HEK293 (cell line): ENCODE data around the gene UBE2M.
A peak's percentile ranks its signal among the peaks of the same experiment; 100 is the strongest.

Experiments
- PRDM1 ChIP-seq: fragments of 450-650 bp; formaldehyde crosslinking; IDR thresholded peaks from 2 replicates; pipeline ENCODE4; 2016; ENCODE audit warnings: missing biosample characterization, missing genetic modification characterization
- ZBTB21 ChIP-seq: fragments of 450-650 bp; formaldehyde crosslinking; IDR thresholded peaks from 2 replicates; pipeline ENCODE4 v1.5.1; 2017; ENCODE audit warnings: missing biosample characterization, missing genetic modification characterization
- ZBTB8A ChIP-seq: fragments of 450-650 bp; formaldehyde crosslinking; IDR thresholded peaks from 2 replicates; pipeline ENCODE4 v1.5.1; 2016; ENCODE audit warnings: missing biosample characterization, missing genetic modification characterization
- ZFP3 ChIP-seq: fragments of 450-650 bp; formaldehyde crosslinking; IDR thresholded peaks from 2 replicates; pipeline ENCODE4 v1.5.1; 2016; ENCODE audit warnings: low read depth, missing biosample characterization, missing genetic modification characterization
- ZNF155 ChIP-seq: fragments of 450-650 bp; formaldehyde crosslinking; IDR thresholded peaks from 2 replicates; pipeline ENCODE4 v1.5.1; 2016; ENCODE audit warnings: missing biosample characterization, missing genetic modification characterization
- ZNF23 ChIP-seq: fragments of 450-650 bp; formaldehyde crosslinking; IDR thresholded peaks from 2 replicates; pipeline ENCODE4 v1.5.1; 2016; ENCODE audit warnings: missing biosample characterization, missing genetic modification characterization, borderline replicate concordance
- ZNF302 ChIP-seq: fragments of 450-650 bp; formaldehyde crosslinking; IDR thresholded peaks from 2 replicates; pipeline ENCODE4 v1.5.1; 2016; ENCODE audit warnings: missing biosample characterization, missing genetic modification characterization, low read depth
- ZNF324 ChIP-seq: fragments of 450-650 bp; formaldehyde crosslinking; IDR thresholded peaks from 2 replicates; pipeline ENCODE4 v1.5.1; 2016; ENCODE audit warnings: missing biosample characterization, missing genetic modification characterization
- ZNF350 ChIP-seq: fragments of 450-650 bp; formaldehyde crosslinking; IDR thresholded peaks from 2 replicates; pipeline ENCODE4 v1.5.0; 2017; ENCODE audit warnings: missing biosample characterization, mild to moderate bottlenecking, missing genetic modification characterization
- ZNF510 ChIP-seq: fragments of 450-650 bp; formaldehyde crosslinking; IDR thresholded peaks from 2 replicates; pipeline ENCODE4 v1.5.1; 2018; ENCODE audit warnings: mild to moderate bottlenecking, missing genetic modification characterization, missing biosample characterization; ENCODE audit not compliant: insufficient replicate concordance
- ZNF558 ChIP-seq: fragments of 450-650 bp; formaldehyde crosslinking; IDR thresholded peaks from 2 replicates; pipeline ENCODE4 v1.5.1; 2016; ENCODE audit warnings: missing biosample characterization, missing genetic modification characterization
- ZNF621 ChIP-seq: fragments of 450-650 bp; formaldehyde crosslinking; IDR thresholded peaks from 2 replicates; pipeline ENCODE4 v1.5.1; 2017; ENCODE audit warnings: missing biosample characterization, missing genetic modification characterization
- ZNF626 ChIP-seq: fragments of 450-650 bp; sonication (Bioruptor Pico); formaldehyde crosslinking; IDR thresholded peaks from 2 replicates; pipeline ENCODE4 v1.5.1; 2018; ENCODE audit warnings: missing biosample characterization, missing genetic modification characterization, inconsistent platforms
- ZNF658 ChIP-seq: fragments of 450-650 bp; formaldehyde crosslinking; IDR thresholded peaks from 2 replicates; pipeline ENCODE4; 2016; ENCODE audit warnings: missing biosample characterization, missing genetic modification characterization
- ZNF776 ChIP-seq: fragments of 450-650 bp; formaldehyde crosslinking; IDR thresholded peaks from 2 replicates; pipeline ENCODE4 v1.5.0; 2017; ENCODE audit warnings: missing biosample characterization, missing genetic modification characterization, borderline replicate concordance
- TF ChIP-seq, protein P1 (sequence below): sonication (generic); formaldehyde crosslinking; IDR thresholded peaks from 2 replicates; pipeline ENCODE4 v1.8.1; 2022; ENCODE audit warnings: mild to moderate bottlenecking, moderate library complexity, missing genetic modification reagents
- TF ChIP-seq, protein P2 (sequence below): fragments of 450-650 bp; formaldehyde crosslinking; IDR thresholded peaks from 2 replicates; pipeline ENCODE4 v1.5.1; 2016; ENCODE audit warnings: missing biosample characterization, missing genetic modification characterization
- TF ChIP-seq, protein P3 (sequence below): fragments of 450-650 bp; formaldehyde crosslinking; IDR thresholded peaks from 2 replicates; pipeline ENCODE4 v1.5.1; 2016; ENCODE audit warnings: missing biosample characterization, missing genetic modification characterization, borderline replicate concordance
- TF ChIP-seq, protein P4 (sequence below): fragments of 450-650 bp; formaldehyde crosslinking; IDR thresholded peaks from 2 replicates; pipeline ENCODE4 v1.5.1; 2017; ENCODE audit warnings: missing biosample characterization, missing genetic modification characterization
- TF ChIP-seq, protein P5 (sequence below): fragments of 450-650 bp; formaldehyde crosslinking; IDR thresholded peaks from 2 replicates; pipeline ENCODE4 v1.5.1; 2016; ENCODE audit warnings: missing biosample characterization, missing genetic modification characterization
- TF ChIP-seq, protein P6 (sequence below): IDR thresholded peaks from 2 replicates; pipeline ENCODE4 v1.6.1; 2011; ENCODE audit warnings: mild to moderate bottlenecking, low read depth, low read length, borderline replicate concordance
- TF ChIP-seq, protein P7 (sequence below): fragments of 450-650 bp; formaldehyde crosslinking; IDR thresholded peaks from 2 replicates; pipeline ENCODE4; 2016; ENCODE audit warnings: missing biosample characterization, missing genetic modification characterization

Gene UBE2M

DNA sequence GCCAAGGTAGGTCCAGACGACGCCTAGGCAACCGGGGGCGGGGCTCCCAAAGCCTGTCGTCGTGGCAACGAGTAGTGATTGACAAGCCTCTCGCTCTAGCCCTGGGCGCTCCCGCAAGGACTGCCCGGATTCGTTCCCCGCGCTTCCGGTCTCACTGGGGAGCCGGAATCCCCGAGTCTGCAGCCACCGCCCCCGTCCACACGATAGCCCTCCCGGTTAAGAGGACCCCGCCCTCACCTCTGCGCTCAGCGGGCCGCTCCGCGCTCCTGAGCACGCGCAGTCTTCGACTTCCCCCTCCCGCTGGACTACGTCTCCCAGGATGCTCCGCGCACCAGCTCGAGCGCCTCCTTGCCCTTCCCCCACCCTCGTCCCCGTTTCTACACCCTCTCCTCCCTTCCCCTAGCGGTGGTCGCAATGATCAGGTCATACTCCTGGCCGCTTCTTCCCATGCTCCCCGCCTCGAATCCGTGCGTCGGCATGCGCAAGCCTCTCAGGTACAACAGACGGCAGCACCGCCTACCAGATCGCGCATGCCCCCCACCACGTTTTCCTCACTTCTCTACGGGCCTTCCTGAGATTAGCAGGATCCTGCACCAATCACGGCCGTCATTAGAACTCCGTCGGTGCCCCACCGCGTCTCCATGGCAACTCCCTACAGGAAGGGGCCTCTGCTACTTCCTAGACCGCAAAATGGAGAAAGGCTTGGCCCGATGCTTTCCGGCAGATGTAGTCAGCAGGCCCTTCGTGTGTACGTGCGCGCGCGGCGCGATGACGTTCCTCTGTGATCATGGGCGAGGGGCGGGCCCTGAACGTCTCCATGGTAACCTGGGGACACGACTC, 14.6 kb upstream of the UBE2M start, which contains the start of gene MZF1 (continued):
- TF ChIP-seq ZNF626 (tag by site-specific recombination) = no peak
- TF ChIP-seq PRDM1 (tag by site-specific recombination) = 0 out of 2 replicates have a peak, but pooled peaks have one; percentile 11
- TF ChIP-seq, protein P1, sequence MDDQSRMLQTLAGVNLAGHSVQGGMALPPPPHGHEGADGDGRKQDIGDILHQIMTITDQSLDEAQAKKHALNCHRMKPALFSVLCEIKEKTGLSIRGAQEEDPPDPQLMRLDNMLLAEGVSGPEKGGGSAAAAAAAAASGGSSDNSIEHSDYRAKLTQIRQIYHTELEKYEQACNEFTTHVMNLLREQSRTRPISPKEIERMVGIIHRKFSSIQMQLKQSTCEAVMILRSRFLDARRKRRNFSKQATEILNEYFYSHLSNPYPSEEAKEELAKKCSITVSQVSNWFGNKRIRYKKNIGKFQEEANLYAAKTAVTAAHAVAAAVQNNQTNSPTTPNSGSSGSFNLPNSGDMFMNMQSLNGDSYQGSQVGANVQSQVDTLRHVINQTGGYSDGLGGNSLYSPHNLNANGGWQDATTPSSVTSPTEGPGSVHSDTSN (CRISPR knock-in tag) = peak; percentile 93
- 0 out of 2 replicates have a peak, but pooled peaks have one; percentile 10 for TF ChIP-seq ZBTB8A
- TF ChIP-seq, protein P2, sequence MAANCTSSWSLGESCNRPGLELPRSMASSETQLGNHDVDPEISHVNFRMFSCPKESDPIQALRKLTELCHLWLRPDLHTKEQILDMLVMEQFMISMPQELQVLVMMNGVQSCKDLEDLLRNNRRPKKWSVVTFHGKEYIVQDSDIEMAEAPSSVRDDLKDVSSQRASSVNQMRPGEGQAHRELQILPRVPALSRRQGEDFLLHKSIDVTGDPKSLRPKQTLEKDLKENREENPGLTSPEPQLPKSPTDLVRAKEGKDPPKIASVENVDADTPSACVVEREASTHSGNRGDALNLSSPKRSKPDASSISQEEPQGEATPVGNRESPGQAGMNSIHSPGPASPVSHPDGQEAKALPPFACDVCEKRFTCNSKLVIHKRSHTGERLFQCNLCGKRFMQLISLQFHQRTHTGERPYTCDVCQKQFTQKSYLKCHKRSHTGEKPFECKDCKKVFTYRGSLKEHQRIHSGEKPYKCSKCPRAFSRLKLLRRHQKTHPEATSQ (tag by site-specific recombination) = no peak
- TF ChIP-seq ZNF23 (tag by site-specific recombination) = no peak
- TF ChIP-seq, protein P3, sequence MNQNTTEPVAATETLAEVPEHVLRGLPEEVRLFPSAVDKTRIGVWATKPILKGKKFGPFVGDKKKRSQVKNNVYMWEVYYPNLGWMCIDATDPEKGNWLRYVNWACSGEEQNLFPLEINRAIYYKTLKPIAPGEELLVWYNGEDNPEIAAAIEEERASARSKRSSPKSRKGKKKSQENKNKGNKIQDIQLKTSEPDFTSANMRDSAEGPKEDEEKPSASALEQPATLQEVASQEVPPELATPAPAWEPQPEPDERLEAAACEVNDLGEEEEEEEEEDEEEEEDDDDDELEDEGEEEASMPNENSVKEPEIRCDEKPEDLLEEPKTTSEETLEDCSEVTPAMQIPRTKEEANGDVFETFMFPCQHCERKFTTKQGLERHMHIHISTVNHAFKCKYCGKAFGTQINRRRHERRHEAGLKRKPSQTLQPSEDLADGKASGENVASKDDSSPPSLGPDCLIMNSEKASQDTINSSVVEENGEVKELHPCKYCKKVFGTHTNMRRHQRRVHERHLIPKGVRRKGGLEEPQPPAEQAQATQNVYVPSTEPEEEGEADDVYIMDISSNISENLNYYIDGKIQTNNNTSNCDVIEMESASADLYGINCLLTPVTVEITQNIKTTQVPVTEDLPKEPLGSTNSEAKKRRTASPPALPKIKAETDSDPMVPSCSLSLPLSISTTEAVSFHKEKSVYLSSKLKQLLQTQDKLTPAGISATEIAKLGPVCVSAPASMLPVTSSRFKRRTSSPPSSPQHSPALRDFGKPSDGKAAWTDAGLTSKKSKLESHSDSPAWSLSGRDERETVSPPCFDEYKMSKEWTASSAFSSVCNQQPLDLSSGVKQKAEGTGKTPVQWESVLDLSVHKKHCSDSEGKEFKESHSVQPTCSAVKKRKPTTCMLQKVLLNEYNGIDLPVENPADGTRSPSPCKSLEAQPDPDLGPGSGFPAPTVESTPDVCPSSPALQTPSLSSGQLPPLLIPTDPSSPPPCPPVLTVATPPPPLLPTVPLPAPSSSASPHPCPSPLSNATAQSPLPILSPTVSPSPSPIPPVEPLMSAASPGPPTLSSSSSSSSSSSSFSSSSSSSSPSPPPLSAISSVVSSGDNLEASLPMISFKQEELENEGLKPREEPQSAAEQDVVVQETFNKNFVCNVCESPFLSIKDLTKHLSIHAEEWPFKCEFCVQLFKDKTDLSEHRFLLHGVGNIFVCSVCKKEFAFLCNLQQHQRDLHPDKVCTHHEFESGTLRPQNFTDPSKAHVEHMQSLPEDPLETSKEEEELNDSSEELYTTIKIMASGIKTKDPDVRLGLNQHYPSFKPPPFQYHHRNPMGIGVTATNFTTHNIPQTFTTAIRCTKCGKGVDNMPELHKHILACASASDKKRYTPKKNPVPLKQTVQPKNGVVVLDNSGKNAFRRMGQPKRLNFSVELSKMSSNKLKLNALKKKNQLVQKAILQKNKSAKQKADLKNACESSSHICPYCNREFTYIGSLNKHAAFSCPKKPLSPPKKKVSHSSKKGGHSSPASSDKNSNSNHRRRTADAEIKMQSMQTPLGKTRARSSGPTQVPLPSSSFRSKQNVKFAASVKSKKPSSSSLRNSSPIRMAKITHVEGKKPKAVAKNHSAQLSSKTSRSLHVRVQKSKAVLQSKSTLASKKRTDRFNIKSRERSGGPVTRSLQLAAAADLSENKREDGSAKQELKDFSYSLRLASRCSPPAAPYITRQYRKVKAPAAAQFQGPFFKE (tag by site-specific recombination) = no peak
- TF ChIP-seq ZNF621 (tag by site-specific recombination) = no peak
- TF ChIP-seq, protein P4, sequence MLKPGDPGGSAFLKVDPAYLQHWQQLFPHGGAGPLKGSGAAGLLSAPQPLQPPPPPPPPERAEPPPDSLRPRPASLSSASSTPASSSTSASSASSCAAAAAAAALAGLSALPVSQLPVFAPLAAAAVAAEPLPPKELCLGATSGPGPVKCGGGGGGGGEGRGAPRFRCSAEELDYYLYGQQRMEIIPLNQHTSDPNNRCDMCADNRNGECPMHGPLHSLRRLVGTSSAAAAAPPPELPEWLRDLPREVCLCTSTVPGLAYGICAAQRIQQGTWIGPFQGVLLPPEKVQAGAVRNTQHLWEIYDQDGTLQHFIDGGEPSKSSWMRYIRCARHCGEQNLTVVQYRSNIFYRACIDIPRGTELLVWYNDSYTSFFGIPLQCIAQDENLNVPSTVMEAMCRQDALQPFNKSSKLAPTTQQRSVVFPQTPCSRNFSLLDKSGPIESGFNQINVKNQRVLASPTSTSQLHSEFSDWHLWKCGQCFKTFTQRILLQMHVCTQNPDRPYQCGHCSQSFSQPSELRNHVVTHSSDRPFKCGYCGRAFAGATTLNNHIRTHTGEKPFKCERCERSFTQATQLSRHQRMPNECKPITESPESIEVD (tag by site-specific recombination) = no peak
- no peak for TF ChIP-seq ZNF776 (tag by site-specific recombination)
- no peak for TF ChIP-seq ZFP3
- TF ChIP-seq, protein P5, sequence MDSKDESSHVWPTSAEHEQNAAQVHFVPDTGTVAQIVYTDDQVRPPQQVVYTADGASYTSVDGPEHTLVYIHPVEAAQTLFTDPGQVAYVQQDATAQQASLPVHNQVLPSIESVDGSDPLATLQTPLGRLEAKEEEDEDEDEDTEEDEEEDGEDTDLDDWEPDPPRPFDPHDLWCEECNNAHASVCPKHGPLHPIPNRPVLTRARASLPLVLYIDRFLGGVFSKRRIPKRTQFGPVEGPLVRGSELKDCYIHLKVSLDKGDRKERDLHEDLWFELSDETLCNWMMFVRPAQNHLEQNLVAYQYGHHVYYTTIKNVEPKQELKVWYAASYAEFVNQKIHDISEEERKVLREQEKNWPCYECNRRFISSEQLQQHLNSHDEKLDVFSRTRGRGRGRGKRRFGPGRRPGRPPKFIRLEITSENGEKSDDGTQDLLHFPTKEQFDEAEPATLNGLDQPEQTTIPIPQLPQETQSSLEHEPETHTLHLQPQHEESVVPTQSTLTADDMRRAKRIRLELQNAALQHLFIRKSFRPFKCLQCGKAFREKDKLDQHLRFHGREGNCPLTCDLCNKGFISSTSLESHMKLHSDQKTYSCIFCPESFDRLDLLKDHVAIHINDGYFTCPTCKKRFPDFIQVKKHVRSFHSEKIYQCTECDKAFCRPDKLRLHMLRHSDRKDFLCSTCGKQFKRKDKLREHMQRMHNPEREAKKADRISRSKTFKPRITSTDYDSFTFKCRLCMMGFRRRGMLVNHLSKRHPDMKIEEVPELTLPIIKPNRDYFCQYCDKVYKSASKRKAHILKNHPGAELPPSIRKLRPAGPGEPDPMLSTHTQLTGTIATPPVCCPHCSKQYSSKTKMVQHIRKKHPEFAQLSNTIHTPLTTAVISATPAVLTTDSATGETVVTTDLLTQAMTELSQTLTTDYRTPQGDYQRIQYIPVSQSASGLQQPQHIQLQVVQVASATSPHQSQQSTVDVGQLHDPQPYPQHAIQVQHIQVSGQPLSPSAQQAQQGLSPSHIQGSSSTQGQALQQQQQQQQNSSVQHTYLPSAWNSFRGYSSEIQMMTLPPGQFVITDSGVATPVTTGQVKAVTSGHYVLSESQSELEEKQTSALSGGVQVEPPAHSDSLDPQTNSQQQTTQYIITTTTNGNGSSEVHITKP = no peak; the same call in 1 of the 2 replicates
- no peak for TF ChIP-seq ZNF558
- TF ChIP-seq, protein P6, sequence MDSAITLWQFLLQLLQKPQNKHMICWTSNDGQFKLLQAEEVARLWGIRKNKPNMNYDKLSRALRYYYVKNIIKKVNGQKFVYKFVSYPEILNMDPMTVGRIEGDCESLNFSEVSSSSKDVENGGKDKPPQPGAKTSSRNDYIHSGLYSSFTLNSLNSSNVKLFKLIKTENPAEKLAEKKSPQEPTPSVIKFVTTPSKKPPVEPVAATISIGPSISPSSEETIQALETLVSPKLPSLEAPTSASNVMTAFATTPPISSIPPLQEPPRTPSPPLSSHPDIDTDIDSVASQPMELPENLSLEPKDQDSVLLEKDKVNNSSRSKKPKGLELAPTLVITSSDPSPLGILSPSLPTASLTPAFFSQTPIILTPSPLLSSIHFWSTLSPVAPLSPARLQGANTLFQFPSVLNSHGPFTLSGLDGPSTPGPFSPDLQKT = no peak
- no peak for TF ChIP-seq ZNF155 (tag by site-specific recombination)
- no peak for TF ChIP-seq ZNF350 (tag by site-specific recombination)
- TF ChIP-seq ZNF324 (tag by site-specific recombination) = peak; percentile 95
- no peak for TF ChIP-seq ZNF658
- TF ChIP-seq, protein P7, sequence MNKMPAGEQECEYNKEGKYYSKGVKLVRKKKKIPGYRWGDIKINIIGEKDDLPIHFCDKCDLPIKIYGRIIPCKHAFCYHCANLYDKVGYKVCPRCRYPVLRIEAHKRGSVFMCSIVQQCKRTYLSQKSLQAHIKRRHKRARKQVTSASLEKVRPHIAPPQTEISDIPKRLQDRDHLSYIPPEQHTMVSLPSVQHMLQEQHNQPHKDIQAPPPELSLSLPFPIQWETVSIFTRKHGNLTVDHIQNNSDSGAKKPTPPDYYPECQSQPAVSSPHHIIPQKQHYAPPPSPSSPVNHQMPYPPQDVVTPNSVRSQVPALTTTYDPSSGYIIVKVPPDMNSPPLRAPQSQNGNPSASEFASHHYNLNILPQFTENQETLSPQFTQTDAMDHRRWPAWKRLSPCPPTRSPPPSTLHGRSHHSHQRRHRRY (tag by site-specific recombination) = no peak
- peak; percentile 94 for TF ChIP-seq ZBTB21 (tag by site-specific recombination)
- no peak for TF ChIP-seq ZNF510 (tag by site-specific recombination)
- TF ChIP-seq ZNF302 (tag by site-specific recombination) = no peak
